NCI-H69 (cell line): ENCODE measurements around the gene ZNF679.
"Not testable (repeated sequence)": the region's sequence is repeated elsewhere in the genome, so short reads cannot be mapped to it uniquely, and the experiment has no call there.

Source experiments
- DNase-seq: peaks from one replicate; lab custom pipeline; 2025; lab: John Stamatoyannopoulos, UW

Gene ZNF679

DNA sequence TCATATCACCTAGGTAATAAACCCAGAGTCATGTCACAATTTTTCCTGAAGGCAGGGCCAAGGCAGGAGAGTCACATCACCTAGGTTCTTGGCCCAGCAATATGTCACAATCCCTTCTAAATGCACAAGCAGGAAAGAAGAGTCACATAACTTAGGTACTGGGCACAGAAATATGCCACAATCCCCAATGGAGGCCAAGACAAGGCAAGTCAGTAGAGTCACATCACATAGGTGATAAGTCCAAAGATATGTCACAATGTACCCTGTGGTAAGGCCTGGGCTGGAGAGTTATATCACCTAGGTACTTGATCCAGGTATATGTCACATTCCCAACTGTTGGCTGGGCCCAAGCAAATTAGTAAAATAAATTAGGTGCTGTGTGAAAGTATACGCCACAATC lies at the start of gene ZNF679:
ZNF679 (plus strand) TSS at position 301 of the 400 bp plus-strand sequence. CDS start 20,644 bp downstream, outside the sequence.
- not testable (repeated sequence) for DNase-seq

GRCh38 chr7:64180989-64181388 lies 47.3 kb upstream of the ZNF679 start:
- peak; percentile 2 for DNase-seq

GRCh38 chr7:64181586-64181985 lies 46.7 kb upstream of the ZNF679 start:
- no peak for DNase-seq

DNA sequence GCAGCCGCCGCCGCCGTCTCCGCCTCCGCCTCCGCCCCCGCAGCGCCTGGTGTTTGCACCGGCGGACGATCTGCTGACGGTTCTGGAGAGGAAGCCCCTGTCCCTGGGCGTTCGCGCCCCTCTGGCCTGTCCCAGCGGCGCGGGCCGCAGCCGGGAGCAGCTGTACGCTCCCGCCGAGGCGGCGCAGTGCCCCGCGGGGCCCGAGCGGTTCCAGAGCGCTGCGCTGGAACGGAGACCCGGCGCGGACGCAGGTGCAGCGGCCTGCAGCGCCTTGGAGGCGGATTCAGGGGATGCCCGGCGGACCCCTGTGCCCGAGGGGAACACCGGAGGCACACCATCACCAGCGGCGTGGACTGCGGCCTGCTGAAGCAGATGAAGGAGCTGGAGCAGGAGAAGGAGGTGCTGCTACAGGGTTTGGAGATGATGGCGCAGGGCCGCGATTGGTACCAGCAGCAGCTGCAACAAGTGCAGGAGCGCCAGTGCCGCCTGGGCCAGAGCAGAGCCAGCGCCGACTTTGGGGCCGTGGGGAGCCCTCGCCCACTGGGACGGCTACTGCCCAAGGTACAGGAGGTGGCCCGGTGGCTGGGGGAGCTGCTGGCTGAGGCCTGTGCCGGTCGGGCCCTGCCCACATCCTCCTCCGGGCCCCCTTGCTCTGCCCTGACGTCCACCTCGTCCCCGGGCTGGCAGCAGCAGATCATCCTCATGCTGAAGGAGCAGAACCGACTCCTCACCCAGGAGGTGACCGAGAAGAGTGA lies 46.1 kb upstream of the ZNF679 start:
- DNase-seq = no peak

GRCh38 chr7:64183126-64183742 lies 45.0 kb upstream of the ZNF679 start:
- no peak for DNase-seq

DNA sequence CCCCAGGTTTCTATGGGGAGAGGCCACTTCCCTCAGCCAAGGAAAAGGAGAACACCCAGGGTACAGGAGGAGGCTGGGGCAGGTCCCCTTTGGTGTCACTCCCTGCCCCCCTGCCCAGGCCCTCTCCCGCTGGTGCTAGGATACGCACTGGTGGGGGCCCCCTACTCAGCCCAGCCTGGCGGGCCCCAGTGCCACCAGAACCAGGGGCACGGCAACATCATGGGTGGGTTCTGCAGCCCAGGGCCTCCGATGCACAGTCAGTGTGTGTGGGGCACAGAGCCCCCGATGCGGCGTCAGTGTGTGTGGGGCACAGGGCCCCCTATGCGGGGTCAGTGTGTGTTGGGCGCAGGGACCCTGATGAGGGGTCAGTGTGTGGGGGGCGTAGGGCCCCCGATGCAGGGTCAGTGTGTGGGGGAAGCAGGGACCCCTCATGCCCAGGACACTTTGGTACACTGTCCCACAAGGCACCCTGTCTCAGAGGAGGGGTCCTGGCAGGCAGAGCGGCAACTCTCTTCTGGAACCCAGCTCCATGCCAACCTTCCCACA lies 44.4 kb upstream of the ZNF679 start:
- no peak for DNase-seq

DNA sequence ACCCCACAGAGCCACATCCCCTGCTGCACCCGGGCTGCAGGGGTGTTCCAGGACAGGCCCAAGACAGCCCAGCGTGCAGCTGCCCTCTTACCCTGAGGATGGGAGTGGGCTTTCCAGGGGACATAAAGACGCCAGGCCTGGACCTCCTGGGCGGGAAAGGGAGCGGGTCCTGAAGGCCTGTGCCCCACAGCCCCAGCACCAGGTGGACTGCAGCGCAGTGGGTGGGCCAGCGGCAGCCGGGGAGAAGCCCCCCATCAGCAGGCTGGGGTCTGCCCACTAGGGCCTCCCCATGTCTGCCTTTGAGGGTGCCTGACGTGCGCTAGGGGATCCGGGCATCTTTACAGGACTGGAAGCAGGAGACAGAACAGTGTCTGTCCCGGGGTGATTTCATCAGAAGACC lies 43.9 kb upstream of the ZNF679 start:
- DNase-seq = no peak

DNA sequence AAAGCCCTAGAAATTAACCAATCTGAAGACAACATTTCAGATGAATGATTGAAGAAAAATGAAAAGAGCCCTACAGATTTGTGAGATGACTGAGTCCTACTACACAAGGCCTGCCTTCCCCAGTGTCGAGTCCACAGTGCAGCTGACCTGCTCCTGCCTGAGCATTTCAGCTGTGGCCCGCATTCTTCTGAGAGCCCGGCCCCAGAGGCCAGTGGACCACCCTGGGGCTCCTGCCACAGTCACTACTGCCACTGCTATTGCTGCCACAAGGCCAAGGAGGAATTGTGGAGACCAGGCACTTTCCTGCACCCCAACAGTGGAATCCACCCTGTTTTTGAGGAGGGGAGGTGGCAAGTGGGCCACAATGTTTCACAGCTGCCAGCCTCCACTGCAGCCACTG lies 40.9 kb upstream of the ZNF679 start:
- no peak for DNase-seq

DNA sequence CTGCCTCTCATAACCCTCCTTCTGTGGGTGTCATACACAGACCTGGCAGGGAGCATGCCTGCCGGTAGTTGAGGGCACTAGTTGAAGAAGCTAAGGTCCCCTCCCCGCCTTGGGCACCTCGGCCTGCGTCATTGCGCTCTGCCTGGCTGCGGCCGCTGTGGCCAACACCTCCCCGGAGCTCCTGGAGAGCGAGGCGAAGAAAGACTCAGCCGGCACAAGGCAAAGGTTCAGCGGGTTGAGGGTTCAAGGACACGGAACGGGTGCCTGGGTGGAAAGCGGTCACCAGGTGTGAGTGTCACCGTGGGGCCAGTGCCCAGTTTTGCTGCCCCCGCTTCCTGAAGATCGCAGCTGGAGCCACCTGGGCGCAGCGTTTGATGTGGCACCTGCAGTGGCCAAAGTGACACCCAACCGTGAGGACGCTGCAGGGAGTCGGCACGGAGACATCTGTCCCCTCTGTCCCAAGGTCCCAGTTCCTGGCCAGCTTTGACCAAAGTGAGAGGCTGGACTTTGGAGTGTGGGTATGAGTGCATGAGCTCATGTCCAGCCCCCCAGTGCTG lies 36.0 kb upstream of the ZNF679 start:
- no peak for DNase-seq

DNA sequence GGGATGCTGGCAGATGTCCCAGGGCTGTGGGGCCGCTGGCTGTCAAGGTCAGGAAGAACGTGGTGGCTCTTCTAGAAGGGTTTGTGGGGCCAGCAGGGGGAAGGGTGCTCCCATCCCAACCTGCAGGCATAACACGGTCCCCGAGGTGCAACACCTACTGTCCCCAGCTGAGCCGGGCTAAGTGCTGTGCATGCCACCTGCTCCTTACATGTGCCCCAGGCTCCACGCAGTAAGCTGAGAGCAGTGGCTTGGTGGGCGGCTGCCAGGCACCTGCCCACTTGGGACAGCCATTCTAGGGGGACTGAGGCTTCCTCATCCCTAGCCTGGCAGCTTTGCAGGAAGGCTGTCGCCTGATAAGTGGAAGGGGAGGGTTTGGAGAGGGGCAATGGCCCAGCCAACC lies 35.5 kb upstream of the ZNF679 start:
- no peak for DNase-seq

- DNase-seq = no peak
These were observed 21.4 kb upstream of the ZNF679 start, which contains the start of gene ZNF735 for GRCh38 chr7:64206903-64207302. Gene ZNF735 (plus strand): TSS chr7:64207203. CDS start chr7:64207203, 0 bp downstream.

GRCh38 chr7:64219710-64220298 lies 8.5 kb upstream of the ZNF679 start:
- DNase-seq = not testable (repeated sequence)

DNA sequence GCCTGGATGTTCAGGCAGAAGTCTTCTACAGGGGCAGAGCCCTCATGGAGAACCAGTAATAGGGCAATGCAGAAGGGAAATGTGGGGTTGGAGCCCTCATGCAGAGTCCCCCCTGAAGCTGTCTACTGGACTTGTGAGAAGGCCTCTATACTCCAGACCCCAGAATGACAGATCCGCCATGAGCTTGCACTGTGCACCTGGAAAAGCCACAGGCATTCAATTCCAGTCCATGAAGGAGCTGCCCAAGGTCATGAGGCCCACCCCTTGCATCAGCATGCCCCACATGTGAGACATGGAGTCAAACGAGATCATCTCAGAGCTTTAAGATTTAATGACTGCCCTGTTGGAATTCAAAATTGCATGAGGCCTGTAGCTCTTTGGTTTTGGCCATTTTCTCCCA lies 4.9 kb upstream of the ZNF679 start:
- DNase-seq = no peak

DNA sequence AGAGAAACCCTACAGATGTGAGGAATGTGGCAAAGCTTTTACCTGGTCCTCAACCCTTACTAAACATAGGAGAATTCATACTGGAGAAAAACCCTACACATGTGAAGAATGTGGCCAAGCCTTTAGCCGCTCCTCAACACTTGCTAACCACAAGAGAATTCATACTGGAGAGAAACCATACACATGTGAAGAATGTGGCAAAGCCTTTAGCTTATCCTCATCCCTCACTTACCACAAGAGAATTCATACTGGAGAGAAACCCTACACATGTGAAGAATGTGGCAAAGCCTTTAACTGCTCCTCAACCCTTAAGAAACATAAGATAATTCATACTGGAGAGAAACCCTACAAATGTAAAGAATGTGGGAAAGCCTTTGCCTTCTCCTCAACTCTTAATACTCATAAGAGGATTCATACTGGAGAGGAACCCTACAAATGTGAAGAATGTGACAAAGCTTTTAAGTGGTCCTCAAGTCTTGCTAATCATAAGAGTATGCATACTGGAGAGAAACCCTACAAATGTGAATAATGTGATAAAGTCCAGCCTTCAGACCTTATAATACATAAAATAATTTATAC lies 38.2 kb downstream of the ZNF679 start:
- no peak for DNase-seq

- DNase-seq = no peak
These were observed 49.4 kb downstream of the ZNF679 start for GRCh38 chr7:64277630-64278029.

- DNase-seq = no peak
These were observed 66.6 kb downstream of the ZNF679 start for GRCh38 chr7:64294701-64295420.

DNA sequence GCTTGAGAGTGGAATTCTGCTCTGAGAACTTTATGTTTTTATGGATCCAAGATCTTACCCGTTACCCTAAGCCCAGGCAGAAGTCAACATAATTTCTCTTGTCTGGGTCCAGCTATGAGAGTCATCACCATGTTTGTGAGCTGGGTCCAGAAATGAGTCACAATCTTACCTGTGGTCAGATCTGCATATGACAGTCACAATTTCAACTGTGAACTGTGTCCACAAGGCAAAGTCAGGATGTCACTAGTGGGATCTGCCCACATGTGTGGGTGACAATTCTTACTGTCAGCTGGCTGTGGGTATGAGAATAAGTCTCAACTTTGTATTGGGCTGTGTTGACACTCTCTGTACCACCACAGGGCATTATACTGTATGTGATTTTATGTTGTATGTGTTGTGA lies 69.1 kb downstream of the ZNF679 start:
- not testable (repeated sequence) for DNase-seq

- DNase-seq = no peak
These were observed 72.5 kb downstream of the ZNF679 start for GRCh38 chr7:64300641-64301405.

DNA sequence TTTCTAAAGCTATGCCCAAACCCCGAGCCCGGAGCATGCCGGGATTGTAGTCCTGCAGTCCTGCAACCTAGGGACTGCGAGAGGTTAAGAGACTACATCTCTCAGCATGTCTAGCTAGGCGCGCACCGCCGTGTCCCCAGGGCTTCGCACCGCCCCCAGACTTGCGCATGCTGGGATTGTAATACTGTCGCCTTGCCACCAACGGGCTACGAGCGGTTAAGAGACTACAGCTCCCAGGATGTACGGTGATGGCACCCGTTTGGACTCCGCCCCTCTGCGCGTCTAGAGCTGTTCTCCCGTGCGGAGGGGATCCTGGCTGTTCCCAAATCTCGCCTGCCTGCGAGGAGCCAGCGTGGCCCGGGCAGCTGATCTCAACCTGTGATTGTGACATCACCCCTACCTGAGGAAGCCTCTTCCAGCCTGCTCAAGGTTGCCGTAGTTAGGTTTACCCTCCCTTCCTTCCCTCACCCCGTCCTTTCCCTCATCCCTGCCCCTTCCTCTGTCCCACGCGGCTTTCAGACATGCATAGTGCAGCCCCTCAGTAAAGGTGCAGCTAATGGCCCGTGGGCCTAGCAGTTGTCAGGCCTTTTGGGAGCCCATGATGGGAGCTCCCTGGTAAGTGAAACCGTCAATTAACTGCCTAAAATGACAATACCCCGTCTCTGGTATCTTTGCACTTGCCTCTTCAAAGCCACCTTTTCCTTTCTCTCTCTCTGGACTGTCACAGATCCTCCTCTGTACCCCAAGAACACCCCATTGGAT lies 79.2 kb downstream of the ZNF679 start:
- DNase-seq = peak; percentile 98

DNA sequence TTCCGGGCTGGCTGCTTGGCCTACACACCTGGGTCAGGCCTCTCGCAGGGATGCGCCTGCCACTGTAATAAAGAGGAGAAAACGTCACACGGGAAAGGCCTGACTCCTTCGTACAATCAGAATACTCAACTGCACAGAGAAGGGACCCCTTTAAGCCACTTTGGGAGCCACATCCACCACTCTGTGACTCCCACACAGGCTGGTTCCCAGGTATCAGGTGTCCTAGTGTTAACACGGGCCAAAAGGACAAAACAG lies 79.7 kb downstream of the ZNF679 start:
- no peak for DNase-seq
